HPDE6-E6E7 (cell line): ENCODE measurements around the gene SEC14L5.

ENCODE experiments used
- DNase-seq: peaks from one replicate; pipeline ENCODE4 v3.0.0; 2011; ENCODE audit warnings: missing footprints; ENCODE audit errors: extremely low spot score

The SEC14L5 gene

DNA sequence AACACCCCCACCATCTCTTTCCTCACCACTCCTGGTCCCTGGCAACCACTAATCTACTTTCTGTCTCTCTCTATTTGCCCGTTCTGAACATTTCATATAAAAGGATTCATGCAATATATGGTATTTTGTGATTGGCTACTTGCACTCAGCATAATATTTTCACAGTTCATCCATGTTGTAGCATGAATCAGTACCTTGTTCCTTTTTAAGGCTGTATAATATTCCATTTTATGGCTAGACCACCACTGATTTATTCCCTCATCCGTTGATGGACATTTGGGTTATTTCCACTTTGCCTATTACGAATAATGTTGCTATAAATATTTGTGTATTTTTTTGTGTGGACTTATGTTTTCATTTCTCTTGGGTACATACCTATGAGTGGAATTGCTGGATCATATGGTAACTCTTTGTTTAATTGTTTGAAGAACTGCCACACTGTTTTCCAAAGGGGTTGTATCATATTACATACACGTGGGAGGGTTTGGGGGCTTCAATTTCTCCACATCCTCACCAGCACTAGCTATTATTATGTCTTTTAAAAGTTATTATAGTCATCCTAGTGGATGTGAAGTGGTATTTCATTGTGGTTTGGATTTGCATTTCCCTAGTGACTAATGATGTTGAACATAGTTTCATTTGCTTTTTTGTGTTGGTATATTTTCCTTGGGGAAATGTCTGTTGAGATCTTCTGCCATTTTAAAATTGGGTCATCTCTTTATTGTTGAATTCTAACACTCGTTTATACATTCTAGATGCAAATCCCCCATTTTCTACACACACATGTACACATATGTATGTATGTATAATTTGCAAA, 26.3 kb downstream of the SEC14L5 start:
- no peak for DNase-seq

DNA sequence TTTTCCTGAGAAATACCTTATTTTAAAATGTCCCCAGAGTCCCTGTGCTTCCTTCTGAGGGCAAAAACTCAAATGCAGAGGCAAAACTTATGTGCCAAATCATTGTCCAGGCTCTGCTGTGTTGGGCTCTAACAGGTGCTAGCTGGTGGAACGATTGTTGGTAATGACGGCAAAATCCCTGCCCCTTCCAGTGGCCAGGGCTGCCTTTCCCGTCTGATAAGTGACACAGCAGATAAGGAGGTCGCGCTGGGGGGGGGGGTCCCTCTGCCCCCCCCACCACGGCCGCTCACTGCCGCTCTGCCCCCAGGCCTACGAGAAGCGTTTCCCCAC, 29.1 kb downstream of the SEC14L5 start:
- no peak for DNase-seq

DNA sequence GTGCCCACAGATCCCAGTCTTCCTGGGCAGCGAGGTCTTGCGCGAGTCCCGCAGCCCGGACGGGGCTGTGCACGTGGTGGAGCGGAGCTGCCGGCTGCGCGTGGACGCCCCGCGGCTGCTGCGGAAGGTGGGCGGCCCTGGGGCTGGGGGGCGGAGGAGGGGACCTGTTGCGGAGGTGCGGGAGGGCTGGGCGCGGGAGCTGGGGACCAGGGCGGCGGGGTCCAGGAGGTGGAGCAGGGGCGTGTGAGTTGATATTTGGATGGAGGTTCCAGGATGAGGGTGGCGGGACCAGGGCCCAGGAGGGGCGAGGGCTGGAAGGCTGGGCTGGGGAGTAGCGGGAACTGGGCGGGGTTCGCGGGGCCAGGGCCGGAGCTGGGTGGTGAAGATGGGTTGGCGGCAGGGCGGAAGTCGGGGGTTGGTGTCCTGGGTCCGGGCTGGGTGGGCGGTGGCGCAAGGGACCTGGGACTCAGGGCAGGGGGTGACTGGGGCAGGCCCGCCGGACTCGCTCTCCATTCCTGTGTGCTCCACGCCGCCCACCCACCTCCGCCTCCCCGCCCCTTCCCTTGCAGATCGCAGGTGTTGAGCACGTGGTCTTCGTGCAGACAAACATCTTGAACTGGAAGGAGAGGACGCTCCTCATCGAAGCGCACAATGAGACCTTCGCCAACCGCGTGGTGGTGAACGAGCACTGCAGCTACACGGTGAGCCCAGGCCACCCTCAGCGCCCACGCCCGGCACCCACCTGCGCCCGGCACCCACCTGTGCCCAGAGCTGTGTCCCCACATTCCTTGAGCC, 29.6 kb downstream of the SEC14L5 start:
- DNase-seq = no peak

DNA sequence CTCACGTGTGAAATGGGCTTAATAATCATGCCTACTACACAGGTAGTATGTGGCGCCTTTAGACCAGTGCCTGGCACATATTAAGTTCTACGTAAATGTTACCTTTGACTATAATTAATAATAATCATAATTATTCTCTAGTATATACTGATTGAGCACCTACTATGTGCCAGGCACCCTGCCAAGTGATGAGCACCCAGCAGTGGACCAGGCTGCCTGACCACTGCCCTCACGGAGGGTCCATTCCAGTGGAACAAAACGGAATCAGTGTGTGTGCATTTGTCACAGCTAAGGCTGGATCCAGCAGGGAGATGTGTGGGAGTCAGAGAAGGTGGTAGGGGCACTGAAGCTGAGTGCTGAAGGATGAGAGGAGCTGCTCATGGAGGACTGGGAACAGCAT, 30.5 kb downstream of the SEC14L5 start:
- DNase-seq = no peak

DNA sequence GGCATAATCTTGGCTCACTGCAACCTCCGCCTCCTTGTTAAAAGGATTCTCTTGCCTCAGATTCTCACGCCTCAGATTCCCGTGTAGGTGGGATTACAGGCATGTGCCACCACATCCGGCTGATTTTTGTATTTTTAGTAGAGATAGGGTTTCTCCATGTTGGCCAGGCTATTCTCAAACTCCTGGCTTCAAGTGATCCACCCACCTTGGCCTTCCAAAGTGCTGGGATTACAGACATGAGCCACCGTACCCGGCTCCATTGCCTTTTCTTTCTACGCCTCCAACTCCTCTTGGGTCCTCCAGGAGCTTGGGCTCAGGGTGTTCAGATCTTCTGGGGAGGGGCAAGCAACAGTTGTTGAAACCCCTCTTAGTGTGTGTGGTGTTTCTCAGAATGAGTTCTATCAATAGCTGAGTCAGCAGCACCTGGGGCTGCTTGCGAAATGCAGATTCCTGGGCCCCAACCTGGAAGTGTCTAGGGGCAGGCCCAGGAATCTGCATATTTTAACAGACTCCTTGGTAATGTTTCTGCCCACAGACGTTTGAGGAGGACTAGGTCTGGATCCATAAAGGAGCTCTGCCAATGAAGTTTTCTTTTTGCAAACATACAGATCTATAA, 31.4 kb downstream of the SEC14L5 start:
- DNase-seq = no peak

DNA sequence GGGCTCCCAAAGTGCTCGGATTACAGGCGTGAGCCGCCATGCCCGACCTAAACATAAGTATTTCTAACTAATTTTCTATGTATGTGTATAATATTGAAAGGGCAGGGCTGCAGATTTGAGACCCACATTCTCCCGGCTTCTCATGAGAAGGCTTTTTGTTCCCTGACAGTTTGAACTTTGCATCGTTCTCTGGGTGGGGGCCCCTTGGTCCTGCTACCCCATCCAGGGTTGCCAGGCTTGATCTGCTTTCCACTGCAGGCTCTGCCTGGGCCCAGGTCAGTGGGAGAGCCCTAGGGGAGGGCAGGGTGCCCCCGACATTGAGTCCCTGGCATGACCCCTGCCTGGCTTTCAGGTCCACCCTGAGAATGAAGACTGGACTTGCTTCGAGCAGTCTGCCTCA, 32.3 kb downstream of the SEC14L5 start:
- no peak for DNase-seq

DNA sequence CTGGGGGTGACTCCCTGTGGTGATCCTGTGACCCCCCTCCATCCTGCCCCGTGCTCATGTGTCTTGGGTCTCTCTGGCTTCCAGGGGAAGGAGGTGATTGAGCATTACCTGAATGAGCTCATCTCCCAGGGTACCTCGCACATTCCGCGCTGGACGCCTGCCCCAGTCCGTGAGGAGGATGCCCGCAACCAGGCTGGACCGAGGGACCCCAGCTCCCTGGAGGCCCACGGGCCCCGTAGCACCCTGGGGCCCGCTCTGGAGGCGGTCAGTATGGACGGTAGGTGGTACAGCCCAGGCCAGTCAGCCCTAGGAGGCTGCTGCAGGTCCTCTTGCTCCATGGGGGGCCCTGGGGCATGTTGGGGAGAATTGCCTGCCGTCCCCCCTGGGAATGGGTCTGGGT, 33.6 kb downstream of the SEC14L5 start:
- DNase-seq = no peak

DNA sequence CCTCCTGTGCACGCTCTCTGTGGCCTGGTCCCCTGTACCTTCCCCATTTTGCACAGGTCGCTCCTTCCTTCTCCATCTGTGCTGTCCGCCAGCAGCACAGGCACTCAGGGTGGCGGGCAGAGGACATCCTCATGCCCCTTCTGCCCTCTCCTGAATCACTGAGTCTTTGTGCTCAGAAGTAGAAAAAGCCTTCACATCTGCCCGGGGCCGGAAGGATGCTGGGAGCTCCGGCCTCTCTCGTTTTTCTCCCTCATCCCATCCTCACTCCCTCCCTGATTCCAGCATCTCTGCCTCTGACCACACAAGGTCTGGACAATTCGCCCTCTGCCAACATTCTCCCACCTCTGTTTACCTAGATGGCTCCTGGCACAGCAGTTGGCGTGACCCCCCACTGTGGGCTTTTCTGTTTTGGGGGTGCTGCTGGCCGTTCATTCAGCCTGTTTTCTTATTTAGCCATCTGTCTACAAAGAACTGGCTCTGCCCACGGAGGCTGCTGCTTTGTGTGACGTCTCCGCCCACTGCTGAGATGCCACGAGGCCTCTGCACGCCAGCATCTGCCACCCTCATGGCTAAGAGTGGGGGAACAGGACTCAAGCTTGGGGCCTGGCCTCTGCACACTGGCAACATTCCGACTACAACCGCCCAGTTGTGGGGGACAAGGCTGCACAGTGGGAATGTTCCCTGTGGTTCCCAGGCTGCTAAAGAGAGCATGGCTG, 36.7 kb downstream of the SEC14L5 start:
- DNase-seq = no peak

DNA sequence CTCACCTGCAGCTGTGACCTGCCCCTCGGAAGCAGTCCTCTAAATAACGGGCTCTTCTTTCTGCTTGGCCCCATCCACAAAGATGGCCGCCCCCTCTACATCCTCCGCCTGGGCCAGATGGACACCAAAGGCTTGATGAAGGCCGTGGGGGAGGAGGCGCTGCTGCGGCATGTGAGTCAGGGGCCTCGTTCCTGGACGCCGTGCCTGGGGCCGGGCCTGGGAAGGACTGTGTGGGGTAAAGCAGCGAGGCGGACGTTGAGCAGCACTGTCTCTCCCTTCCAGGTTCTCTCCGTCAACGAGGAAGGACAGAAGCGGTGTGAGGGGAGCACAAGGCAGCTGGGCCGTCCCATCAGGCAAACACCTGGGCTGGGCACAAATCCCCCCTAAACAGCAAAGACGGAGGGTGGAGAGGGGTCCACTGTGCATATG, 42.5 kb downstream of the SEC14L5 start:
- no peak for DNase-seq

DNA sequence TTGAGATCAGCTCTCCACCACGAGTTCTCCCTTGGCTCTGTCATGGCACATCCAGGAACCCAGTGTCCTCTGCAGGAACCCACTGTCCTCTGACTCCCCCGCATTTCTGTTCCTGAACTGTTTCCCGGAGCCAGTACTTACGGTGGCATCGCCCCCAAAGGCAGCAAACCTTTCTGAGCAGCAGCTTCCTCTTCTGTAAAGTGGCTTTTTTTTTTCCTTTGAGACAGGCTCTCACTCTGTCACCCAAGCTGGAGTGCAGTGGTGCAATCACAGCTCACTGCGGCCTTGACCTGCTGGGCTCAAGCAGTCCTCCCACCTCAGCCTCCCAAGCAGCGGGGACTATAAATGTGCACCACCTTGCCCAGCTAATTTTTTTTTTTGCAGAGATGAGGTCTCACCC, 43.4 kb downstream of the SEC14L5 start:
- DNase-seq = no peak

DNA sequence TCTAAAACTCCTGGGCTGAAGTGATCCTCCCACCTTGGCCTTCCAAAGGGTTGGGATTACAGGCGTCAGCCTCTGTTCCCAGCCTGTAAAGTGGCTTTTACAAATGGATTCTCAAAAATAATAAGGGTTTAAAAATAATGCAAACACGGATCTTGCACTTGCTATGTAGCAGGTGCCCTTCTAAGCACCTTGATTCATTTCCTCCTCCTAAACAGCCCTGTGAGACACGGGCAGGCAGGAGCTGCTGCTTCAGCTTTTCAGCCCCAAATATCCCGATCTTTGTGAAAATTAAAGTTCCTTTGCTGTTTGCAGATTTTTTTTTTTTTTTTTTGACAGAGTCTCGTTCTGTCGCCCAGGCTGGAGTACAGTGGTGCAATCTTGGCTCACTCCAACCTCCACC, 43.9 kb downstream of the SEC14L5 start:
- DNase-seq = no peak

DNA sequence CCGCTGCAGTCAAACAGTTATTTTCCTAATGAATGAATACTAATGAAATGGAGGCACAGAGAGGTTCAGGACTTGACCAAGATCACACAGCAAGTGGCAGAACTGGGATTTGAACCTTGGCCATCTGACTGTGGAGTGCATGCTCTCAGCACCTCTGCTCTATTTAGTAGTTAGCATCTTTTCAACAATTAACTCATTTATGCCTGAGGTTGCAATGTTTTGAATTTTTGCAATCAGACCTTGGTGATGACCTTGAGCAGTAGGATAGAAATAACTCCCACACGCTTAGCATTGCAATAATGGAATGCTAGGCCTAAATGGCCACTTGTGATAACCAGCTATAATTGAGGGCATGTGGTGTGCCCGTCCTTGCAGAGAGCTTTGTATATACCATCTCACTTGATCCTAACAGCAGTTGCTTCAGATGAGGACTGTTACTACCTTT, 44.6 kb downstream of the SEC14L5 start:
- no peak for DNase-seq

DNA sequence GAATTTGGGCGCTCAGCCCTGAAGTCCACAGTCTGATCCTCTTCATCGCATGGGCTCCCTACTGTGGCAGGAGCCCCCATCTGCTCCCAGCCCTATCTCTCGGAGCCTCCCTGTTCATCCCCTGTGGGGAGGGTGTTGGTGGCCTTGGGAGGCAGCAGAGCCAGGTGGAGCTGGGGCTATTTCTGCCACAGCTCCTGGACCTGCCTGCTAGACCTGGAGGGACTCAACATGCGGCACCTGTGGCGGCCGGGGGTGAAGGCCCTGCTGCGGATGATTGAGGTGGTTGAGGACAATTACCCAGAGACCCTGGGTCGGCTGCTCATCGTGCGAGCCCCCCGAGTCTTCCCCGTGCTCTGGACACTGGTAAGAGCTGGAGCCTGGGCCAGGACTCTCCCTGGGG, 45.1 kb downstream of the SEC14L5 start:
- no peak for DNase-seq

DNA sequence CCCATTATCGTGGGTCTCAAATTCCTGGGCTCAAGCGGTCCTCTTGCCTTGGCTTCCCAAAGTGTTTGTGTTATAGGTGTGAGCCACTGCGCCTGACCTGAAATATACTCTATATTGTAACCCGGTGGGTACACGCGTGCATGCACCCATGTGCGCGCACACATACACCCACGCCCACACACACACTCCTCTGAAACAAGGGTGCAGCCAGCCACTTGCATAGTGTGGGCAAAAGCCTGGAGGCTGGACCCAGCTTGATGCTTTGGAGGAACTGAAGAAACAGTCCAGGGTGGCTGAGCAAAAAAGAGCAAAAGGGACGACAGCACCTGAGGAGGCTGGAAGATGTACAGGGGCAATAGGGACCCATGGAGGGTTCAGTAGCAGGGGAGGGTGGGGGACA, 45.7 kb downstream of the SEC14L5 start:
- DNase-seq = no peak

DNA sequence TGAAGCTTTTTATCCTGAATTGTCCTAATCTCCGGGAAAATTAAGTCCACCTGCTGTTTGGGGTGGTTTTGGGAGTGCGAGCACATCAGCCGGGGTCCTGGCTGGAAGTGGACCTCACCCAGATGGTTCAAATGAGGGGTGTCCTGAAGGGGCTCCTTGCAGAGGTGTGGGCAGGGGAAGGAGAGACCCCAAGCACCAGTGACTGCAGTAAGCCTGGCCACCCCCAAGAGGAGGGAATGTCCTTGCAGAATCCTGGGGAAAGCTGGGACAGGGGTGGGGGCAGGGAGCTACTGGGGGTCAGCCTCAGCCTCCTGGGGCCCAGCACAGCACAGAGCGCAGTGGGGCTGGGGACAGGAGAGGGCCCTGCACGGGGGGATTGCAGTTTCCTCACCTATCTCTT, 46.2 kb downstream of the SEC14L5 start:
- DNase-seq = no peak

DNA sequence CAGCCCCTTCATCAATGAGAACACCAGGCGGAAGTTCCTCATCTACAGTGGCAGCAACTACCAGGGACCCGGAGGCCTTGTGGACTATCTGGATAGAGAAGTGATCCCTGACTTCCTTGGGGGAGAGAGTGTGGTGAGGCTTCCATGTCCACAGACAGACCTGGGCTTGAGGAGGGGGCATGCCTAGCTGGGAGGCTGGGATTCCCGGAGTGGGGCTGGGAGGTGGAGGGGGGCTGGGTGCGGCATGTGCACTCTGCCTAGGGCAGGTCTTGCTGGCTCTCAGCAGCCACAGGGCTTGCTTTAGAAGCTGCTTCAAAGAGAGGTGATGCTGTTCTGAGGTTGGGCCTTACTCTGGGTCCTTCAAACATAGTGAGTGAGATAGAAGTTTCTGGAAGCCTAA, 47.8 kb downstream of the SEC14L5 start:
- DNase-seq = no peak

DNA sequence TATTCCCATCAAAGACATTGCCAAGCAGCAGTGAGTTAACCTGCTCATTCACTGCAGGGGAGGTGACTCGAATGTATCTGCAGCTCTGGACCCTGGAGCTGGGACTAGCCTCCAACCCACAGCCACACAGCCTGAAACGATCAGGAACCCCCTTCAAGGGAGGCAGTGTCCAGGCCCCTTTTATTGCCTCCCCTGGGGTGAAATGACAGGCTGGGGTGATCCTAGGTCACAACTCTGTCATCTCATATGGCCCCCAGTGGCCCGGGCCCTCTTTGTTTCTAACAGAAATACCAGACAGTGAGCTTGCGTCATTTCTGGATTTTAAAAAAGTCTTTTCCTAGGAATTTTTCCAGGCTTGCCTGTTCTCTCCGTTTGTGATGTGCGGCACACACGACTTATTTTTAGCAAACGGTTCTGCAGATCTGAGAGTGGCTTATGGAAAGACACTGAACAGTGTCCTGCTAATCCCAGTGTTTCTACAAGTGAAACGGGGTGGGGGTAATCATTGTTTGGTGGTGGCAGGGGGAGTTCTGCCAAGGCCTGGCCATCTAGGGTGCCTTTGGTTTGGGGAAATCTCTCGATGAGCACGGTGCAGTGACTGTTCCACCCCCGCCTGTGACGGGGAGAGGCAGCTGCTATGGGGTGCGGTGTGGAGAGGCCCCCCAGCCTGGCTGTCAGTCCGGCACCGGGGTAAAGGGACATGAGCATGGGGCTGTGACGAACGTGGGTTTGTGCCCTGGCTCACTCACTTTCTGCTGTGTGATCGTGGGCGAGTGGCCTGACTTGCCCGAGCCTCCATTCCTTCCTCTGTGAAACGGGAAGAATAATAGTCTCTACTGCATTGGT, 48.4 kb downstream of the SEC14L5 start:
- DNase-seq = no peak

DNA sequence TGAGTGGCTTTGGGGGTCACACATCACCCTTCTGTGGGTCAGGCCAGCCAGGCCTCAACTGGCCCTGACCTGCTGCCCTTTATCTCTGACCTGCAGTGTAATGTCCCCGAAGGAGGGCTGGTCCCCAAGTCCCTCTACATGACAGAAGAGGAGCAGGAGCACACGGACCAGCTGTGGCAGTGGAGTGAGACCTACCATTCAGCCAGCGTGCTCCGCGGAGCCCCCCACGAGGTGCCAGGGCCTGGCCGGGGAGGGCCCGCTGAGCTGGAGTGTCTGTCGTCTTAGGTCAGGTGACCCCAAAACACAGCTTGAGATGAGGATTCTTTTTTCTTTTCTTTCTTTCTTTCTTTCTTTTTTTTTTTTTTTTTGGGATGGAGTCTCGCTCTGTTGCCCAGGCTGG, 49.1 kb downstream of the SEC14L5 start:
- DNase-seq = no peak

DNA sequence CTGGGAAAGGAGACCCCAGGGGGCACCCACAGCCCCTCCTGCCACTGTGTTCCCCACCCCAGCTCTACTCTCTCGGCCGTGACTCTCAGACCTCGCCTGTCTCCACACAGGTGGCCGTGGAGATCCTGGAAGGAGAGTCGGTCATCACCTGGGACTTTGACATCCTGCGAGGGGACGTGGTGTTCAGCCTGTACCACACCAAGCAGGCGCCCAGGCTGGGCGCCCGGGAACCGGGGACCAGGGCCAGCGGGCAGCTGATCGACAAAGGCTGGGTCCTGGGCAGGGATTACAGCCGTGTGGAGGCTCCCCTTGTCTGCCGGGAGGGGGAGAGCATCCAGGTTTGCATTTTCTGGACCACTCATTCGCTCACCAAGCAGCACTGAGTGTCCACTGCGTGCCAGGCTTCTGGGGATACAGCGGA, 50.2 kb downstream of the SEC14L5 start:
- no peak for DNase-seq

DNA sequence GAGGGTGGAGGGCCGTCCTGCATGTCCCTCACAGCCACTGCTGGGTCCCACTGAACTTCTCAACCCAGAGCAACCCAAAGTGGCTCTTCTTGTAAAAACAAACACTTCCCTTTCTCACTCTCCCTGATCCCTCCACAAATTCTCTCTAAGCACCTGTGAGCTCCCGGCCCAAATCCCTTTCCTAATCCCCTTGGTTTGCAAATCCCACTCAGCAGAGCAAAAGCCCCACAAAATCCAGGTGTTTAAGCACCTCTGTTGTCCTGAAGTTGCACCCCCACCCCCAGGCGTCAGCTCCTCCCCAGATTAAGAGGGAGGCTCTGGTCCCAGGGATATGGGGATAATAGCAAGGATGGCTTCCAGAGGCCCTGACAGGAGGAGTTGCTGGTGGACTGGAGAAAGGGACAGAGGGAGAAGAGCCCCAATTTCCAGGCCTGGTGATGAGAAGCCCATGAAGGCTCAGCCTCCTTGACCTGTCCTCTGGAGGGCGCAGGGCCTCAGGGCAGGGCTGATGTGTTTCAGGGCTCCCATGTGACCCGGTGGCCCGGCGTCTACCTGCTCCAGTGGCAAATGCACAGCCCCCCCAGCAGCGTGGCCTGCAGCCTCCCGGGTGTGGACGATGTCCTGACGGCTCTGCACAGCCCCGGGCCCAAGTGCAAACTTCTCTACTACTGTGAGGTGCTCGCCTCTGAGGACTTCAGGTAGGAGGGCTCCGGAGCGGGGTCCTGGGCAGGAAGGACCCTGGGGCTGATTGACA, 52.6 kb downstream of the SEC14L5 start:
- no peak for DNase-seq

DNA sequence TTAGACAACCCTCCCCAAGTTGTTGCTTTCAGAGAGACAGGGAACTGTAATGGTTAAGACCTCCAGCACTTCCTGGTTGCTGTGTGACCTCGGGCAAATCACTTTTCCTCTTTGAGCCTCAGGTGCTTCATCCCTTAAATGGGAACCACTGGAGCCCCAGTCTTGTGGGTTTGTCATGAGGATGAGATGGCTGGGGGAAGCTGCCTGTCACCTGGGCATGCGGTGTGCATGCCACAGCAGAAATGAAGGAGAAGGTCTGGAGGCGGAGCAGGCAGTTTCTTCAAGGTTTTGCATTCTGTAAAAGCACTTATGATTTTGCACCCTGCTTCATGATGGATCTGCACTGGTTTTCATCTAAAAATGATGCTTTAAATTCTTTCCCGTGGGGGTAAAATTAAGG, 53.5 kb downstream of the SEC14L5 start:
- no peak for DNase-seq
